ENCODE measurements around the gene OTOF.

Gene OTOF

GRCh38 chr2:26466662-26467310 lies 11.1 kb downstream of the OTOF start:
- TF ChIP-seq, protein P1, sequence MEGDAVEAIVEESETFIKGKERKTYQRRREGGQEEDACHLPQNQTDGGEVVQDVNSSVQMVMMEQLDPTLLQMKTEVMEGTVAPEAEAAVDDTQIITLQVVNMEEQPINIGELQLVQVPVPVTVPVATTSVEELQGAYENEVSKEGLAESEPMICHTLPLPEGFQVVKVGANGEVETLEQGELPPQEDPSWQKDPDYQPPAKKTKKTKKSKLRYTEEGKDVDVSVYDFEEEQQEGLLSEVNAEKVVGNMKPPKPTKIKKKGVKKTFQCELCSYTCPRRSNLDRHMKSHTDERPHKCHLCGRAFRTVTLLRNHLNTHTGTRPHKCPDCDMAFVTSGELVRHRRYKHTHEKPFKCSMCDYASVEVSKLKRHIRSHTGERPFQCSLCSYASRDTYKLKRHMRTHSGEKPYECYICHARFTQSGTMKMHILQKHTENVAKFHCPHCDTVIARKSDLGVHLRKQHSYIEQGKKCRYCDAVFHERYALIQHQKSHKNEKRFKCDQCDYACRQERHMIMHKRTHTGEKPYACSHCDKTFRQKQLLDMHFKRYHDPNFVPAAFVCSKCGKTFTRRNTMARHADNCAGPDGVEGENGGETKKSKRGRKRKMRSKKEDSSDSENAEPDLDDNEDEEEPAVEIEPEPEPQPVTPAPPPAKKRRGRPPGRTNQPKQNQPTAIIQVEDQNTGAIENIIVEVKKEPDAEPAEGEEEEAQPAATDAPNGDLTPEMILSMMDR (IDR thresholded peaks at IDR 0.05; ENCODE audit: low read depth, low read length): no peak
- TF ChIP-seq EZH2phosphoT487 (IDR thresholded peaks at IDR 0.05; ENCODE audit: low read depth): no peak
- Histone ChIP-seq H2AFZ (ENCODE audit: low read depth, low read length) (no peak overlapping the region), H3K4me2 (ENCODE audit: low read length) (no peak overlapping the region), H3K4me1 (ENCODE audit: low read length) (0 out of 2 replicates have a peak, but pooled peaks cover 3% of the 10 kb centered on the region), H3K79me2 (ENCODE audit: low read length) (no peaks in the 10 kb centered on the region), H4K20me1 (ENCODE audit: insufficient read depth, low read length) (no peaks in the 10 kb centered on the region), H3K4me3 (ENCODE audit: low read length) (no peak overlapping the region), H3K27me3 (ENCODE audit: low read depth, low read length) (no peaks in the 10 kb centered on the region), H3K9ac (ENCODE audit: low read length) (no peak overlapping the region), H3K9me3 (ENCODE audit: insufficient read depth, low read length) (no peaks in the 10 kb centered on the region), H3K36me3 (replicated peaks; ENCODE audit: low read depth, low read length) (no peaks in the 10 kb centered on the region), H3K27ac (ENCODE audit: low read length) (no peak overlapping the region)

GRCh38 chr2:26465981-26466471 lies 11.9 kb downstream of the OTOF start:
- H3K36me3 ChIP-seq (replicated peaks; ENCODE audit: low read depth, low read length): no peaks in the 10 kb centered on the region
- no peaks in the 10 kb centered on the region for H3K9me3 ChIP-seq (ENCODE audit: insufficient read depth, low read length)
- H3K27me3 ChIP-seq (ENCODE audit: low read depth, low read length): no peaks in the 10 kb centered on the region
- no peak overlapping the region for H2AFZ ChIP-seq (ENCODE audit: low read depth, low read length)
- 0 out of 2 replicates have a peak, but pooled peaks cover 3% of the 10 kb centered on the region for H3K4me1 ChIP-seq (ENCODE audit: low read length)
- no peaks in the 10 kb centered on the region for H3K79me2 ChIP-seq (ENCODE audit: low read length)
- no peaks in the 10 kb centered on the region for H4K20me1 ChIP-seq (ENCODE audit: insufficient read depth, low read length)
- H3K9ac ChIP-seq (ENCODE audit: low read length): no peak overlapping the region
- no peak for TF ChIP-seq EZH2phosphoT487 (IDR thresholded peaks at IDR 0.05; ENCODE audit: low read depth)
- TF ChIP-seq, protein P1 (IDR thresholded peaks at IDR 0.05; ENCODE audit: low read depth, low read length): no peak
- H3K4me3 ChIP-seq (ENCODE audit: low read length): no peak overlapping the region
- H3K4me2 ChIP-seq (ENCODE audit: low read length): no peak overlapping the region
- H3K27ac ChIP-seq (ENCODE audit: low read length): no peak overlapping the region

- H3K4me3 ChIP-seq (ENCODE audit: low read length): no peak overlapping the region
- no peak overlapping the region for H2AFZ ChIP-seq (ENCODE audit: low read depth, low read length)
- H3K9ac ChIP-seq (ENCODE audit: low read length): no peak overlapping the region
- no peaks in the 10 kb centered on the region for H3K79me2 ChIP-seq (ENCODE audit: low read length)
- no peak for TF ChIP-seq EZH2phosphoT487 (IDR thresholded peaks at IDR 0.05; ENCODE audit: low read depth)
- TF ChIP-seq, protein P1 (IDR thresholded peaks at IDR 0.05; ENCODE audit: low read depth, low read length): no peak
- 0 out of 2 replicates have a peak, but pooled peaks cover 3% of the 10 kb centered on the region for H3K4me1 ChIP-seq (ENCODE audit: low read length)
- H3K9me3 ChIP-seq (ENCODE audit: insufficient read depth, low read length): no peaks in the 10 kb centered on the region
- H3K4me2 ChIP-seq (ENCODE audit: low read length): no peak overlapping the region
- H3K27ac ChIP-seq (ENCODE audit: low read length): no peak overlapping the region
- no peaks in the 10 kb centered on the region for H4K20me1 ChIP-seq (ENCODE audit: insufficient read depth, low read length)
- no peaks in the 10 kb centered on the region for H3K27me3 ChIP-seq (ENCODE audit: low read depth, low read length)
- no peaks in the 10 kb centered on the region for H3K36me3 ChIP-seq (replicated peaks; ENCODE audit: low read depth, low read length)
These were observed 12.5 kb downstream of the OTOF start for GRCh38 chr2:26465266-26465925.
